ENCODE measurements around the gene ABLIM3. TPM values are rescaled to one million over a fixed set of nuclear protein-coding genes. Genes with fewer than 3 reads are reported as not detected.

ABLIM3 gene
- total and polyA plus RNA-seq, 12 donors = 1.6 to 27.6 (median 12.9) TPM

DNA sequence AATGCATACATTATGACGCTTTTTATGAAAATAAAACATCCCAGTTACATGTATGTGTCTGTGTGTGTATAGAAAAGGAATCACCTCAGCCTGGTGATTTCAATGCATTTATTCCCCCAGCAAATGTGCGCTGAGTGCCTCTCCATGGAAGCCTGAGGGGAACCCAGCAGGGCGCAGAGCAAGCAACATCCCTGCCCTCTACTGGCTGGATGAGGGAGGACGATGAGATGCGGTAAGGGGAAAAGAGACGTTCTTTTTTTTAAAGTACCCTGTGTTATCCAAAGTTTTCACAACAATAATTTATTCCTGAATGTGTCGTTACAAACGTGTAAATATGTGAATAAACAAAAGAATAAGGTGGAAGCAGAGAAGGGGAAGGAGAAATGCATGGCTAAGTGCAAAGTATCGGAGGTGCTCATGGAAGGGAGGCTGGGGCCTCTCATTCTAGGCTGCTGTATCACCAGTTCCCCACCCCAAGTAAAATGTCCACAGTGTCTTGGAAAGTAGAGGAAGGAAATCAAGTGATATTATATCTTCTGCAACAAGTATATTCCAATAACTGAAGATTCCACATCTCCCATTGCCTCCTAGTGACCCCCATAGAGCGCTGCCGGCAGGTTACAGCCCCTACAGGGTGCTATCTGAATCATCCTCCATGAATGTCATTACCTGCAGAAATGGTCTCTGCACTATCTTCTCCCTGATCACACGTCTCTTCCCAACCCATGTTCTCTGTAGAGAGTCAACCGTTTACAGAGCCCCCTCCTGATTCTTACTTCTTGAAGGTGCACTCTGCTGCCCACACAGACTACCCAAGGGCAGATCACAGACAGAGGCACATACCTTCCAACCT is 13.0 kb upstream of the ABLIM3 start:
- TF ChIP-seq, protein P1, sequence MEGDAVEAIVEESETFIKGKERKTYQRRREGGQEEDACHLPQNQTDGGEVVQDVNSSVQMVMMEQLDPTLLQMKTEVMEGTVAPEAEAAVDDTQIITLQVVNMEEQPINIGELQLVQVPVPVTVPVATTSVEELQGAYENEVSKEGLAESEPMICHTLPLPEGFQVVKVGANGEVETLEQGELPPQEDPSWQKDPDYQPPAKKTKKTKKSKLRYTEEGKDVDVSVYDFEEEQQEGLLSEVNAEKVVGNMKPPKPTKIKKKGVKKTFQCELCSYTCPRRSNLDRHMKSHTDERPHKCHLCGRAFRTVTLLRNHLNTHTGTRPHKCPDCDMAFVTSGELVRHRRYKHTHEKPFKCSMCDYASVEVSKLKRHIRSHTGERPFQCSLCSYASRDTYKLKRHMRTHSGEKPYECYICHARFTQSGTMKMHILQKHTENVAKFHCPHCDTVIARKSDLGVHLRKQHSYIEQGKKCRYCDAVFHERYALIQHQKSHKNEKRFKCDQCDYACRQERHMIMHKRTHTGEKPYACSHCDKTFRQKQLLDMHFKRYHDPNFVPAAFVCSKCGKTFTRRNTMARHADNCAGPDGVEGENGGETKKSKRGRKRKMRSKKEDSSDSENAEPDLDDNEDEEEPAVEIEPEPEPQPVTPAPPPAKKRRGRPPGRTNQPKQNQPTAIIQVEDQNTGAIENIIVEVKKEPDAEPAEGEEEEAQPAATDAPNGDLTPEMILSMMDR (IDR thresholded peaks at IDR 0.05) = peak; percentile 11 to 59 (median 42)
- TF ChIP-seq POLR2A (IDR thresholded peaks at IDR 0.05) = no peak
- no peak overlapping the region for H3K27ac ChIP-seq
- no peaks in the 10 kb centered on the region for H3K36me3 ChIP-seq (replicated peaks in 1 of 2)
- 55 to 58% (median 56%) methylated on average over 13 of the region's 13 CpGs for WGBS, 4 donors
- peak in 3 of 7 donors; percentile 17 to 28 (median 23) for DNase-seq
- intact Hi-C loops (cut with DNase I) = no loop called here
- no peaks in the 10 kb centered on the region for H3K27me3 ChIP-seq
- H3K4me3 ChIP-seq = no peak overlapping the region
- H3K4me1 ChIP-seq (replicated peaks in 1 of 2) = no peaks in the 10 kb centered on the region
- H3K9me3 ChIP-seq (replicated peaks in 1 of 3) = no peaks in the 10 kb centered on the region

DNA sequence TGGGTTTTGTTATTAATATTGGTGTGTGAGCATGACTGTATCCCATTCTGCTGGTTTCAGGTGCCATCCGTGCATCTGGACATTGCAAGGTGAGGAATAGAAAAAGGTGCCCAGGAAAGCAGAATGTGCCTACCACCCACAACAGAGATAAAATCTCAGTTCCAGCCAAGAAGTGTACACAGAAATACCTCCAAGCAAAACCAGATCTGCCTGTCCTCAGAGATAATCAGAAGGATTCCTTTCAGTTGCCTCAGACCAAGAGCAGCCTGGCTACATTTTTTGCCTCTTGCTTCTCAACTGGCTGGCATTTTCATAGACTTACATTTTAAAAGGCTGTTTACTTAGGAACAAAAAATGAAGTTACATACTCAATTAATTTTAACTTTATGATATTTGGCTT is 12.1 kb upstream of the ABLIM3 start:
- Histone ChIP-seq H3K27ac (no peak overlapping the region), H3K27me3 (no peaks in the 10 kb centered on the region), H3K36me3 (replicated peaks in 1 of 2) (no peaks in the 10 kb centered on the region), H3K4me3 (no peak overlapping the region), H3K4me1 (replicated peaks in 1 of 2) (peaks cover 0 to 4% of the 10 kb centered on the region in 2 donors), H3K9me3 (replicated peaks in 1 of 3) (no peaks in the 10 kb centered on the region)
- no peak for DNase-seq
- intact Hi-C loops (cut with DNase I) = no loop called here
- WGBS, 4 donors = 79 to 96% (median 86%) methylated on average over 1 of the region's 1 CpG
- no peak for TF ChIP-seq POLR2A (IDR thresholded peaks at IDR 0.05)
- TF ChIP-seq, protein P1 (IDR thresholded peaks at IDR 0.05) = no peak

DNA sequence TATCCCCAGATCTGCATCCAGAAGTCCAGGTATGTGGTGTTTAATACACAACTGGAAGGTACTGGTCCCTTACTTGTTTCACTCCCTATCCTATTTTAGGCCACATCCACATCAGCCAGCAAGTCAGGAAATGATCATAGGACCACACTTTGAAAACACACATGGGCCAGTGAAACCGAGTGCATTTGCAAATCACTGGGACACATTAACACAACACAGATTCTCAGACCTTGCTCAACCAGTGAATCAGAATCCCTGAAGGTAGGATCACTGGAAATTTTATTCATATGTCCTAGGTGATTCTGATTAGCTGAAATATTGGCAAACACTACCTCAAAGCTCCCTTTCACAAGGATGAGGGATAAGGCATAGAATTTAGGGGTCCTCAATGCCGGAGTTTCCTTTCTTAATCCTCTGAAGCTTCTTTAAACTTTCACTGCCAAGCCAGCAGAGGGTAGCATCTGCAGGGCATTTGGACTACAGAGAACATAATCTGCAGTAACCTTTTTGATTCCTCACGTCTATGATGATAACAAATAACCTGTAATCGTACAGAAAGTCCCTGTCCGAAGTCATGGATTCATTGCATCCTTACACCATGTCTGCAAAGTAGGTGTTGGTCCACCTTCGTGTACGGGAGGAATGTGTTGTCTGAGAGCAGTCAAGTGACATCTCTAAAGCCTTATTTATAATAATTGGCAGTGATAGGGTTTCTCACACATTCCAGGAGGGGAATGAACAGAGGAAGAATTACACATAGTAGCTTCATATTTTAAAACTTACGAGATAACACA is 11.0 kb upstream of the ABLIM3 start:
- H3K27ac ChIP-seq = no peak overlapping the region
- 46 to 49% (median 48%) methylated on average over 8 of the region's 8 CpGs for WGBS, 4 donors

More for the DNA sequence above, 11.0 kb upstream of the ABLIM3 start:
- Histone ChIP-seq H3K27me3 (no peaks in the 10 kb centered on the region), H3K4me1 (replicated peaks in 1 of 2) (peaks cover 0 to 14% of the 10 kb centered on the region in 2 donors), H3K9me3 (replicated peaks in 1 of 3) (no peaks in the 10 kb centered on the region), H3K4me3 (no peak overlapping the region), H3K36me3 (replicated peaks in 1 of 2) (no peaks in the 10 kb centered on the region)
- DNase-seq = no peak
- intact Hi-C loops (cut with DNase I) = loop anchor here in 1 of 2 donors (10.0 kb wide), 1 partner anchor 434 kb away; no protein-coding TSS in a partner anchor
- TF ChIP-seq, protein P1 (IDR thresholded peaks at IDR 0.05) = peak in 4 of 6 experiments; percentile 18 to 28 (median 25)
- TF ChIP-seq POLR2A (IDR thresholded peaks at IDR 0.05) = no peak

Measured in adrenal gland (tissue), 12 donors.